Measurements from ENCODE around the gene KLHL17.

DNA sequence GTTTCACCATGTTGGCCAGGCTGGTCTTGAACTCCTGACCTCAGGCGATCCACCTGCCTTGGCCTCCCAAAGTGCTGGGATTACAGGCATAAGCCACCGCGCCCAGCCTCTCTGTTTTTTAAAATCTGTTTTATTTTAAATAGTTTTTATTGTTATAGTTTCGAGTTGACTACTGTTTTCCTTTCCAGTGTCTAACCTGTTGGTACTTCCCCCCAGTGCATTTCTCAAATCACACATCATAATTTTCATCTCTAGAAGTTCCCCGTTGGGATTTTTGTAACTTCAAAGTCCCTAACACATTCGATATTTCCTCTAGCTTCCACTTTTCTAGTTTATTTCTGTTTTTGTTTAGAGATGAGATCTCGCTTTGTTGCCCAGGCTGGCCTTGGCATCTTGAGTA is 32.0 kb downstream of the KLHL17 start:
- TF ChIP-seq, protein P1, sequence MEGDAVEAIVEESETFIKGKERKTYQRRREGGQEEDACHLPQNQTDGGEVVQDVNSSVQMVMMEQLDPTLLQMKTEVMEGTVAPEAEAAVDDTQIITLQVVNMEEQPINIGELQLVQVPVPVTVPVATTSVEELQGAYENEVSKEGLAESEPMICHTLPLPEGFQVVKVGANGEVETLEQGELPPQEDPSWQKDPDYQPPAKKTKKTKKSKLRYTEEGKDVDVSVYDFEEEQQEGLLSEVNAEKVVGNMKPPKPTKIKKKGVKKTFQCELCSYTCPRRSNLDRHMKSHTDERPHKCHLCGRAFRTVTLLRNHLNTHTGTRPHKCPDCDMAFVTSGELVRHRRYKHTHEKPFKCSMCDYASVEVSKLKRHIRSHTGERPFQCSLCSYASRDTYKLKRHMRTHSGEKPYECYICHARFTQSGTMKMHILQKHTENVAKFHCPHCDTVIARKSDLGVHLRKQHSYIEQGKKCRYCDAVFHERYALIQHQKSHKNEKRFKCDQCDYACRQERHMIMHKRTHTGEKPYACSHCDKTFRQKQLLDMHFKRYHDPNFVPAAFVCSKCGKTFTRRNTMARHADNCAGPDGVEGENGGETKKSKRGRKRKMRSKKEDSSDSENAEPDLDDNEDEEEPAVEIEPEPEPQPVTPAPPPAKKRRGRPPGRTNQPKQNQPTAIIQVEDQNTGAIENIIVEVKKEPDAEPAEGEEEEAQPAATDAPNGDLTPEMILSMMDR (conservative IDR thresholded peaks at IDR 0.05; ENCODE audit: low read depth, low read length), result no peak
- TF ChIP-seq EZH2 (IDR thresholded peaks at IDR 0.05; ENCODE audit: low read length, unreplicated experiment) (no peak), EZH2phosphoT487 (IDR thresholded peaks at IDR 0.05; ENCODE audit: borderline replicate concordance, low read length) (no peak)

All from PC-3 (cell line).